IMR-90 (cell line): ENCODE results near the gene SLC5A1.

Experiments
- BHLHE40 ChIP-seq: fragments of 150-350 bp; IDR thresholded peaks from 2 replicates; pipeline ENCODE4 v1.6.1; 2016; ENCODE audit warnings: mild to moderate bottlenecking, low read depth, low read length
- CEBPB ChIP-seq: IDR thresholded peaks from 2 replicates; pipeline ENCODE4 v1.6.1; 2012; ENCODE audit warnings: low read depth, low read length, improper control_type of control experiment
- CHD1 ChIP-seq: IDR thresholded peaks from 2 replicates; pipeline ENCODE4 v1.6.1; 2012; ENCODE audit warnings: low read depth, low read length, improper control_type of control experiment
- MAFK ChIP-seq: IDR thresholded peaks from 2 replicates; pipeline ENCODE4 v1.6.1; 2012; ENCODE audit warnings: low read depth, low read length, improper control_type of control experiment
- MAZ ChIP-seq: IDR thresholded peaks from 2 replicates; pipeline ENCODE4 v1.6.1; 2012; ENCODE audit warnings: low read depth, mild to moderate bottlenecking, low read length, improper control_type of control experiment, moderate library complexity, borderline replicate concordance
- MXI1 ChIP-seq: IDR thresholded peaks from 2 replicates; pipeline ENCODE4 v1.6.1; 2012; ENCODE audit warnings: low read depth, mild to moderate bottlenecking, low read length, moderate library complexity, borderline replicate concordance
- POLR2A ChIP-seq: IDR thresholded peaks from 2 replicates; pipeline ENCODE4 v1.6.1; 2012; ENCODE audit warnings: mild to moderate bottlenecking, low read depth, low read length
- RAD21 ChIP-seq: IDR thresholded peaks from 2 replicates; pipeline ENCODE4 v1.6.1; 2012; ENCODE audit warnings: low read length, improper control_type of control experiment
- RCOR1 ChIP-seq: IDR thresholded peaks from 2 replicates; pipeline ENCODE4 v1.6.1; 2012; ENCODE audit warnings: mild to moderate bottlenecking, low read length, improper control_type of control experiment; ENCODE audit not compliant: insufficient replicate concordance
- RFX5 ChIP-seq: IDR thresholded peaks from 2 replicates; pipeline ENCODE4 v1.8.0; 2012; ENCODE audit warnings: low read depth, mild to moderate bottlenecking, low read length, moderate library complexity
- SMC3 ChIP-seq: fragments of 150-350 bp; IDR thresholded peaks from 2 replicates; pipeline ENCODE4 v1.6.1; 2016; ENCODE audit warnings: low read depth, mild to moderate bottlenecking, antibody characterized with exemption, low read length, moderate library complexity
- TF ChIP-seq, protein P1 (sequence below): conservative IDR thresholded peaks from 2 replicates; pipeline ENCODE4 v1.5.1; 2012; ENCODE audit warnings: mild to moderate bottlenecking, low read depth, low read length, improper control_type of control experiment
- TF ChIP-seq, protein P2 (sequence below): fragments of 150-350 bp; IDR thresholded peaks from 2 replicates; pipeline ENCODE4 v1.6.1; 2017; ENCODE audit warnings: mild to moderate bottlenecking, antibody characterized with exemption, low read length, low read depth
- TF ChIP-seq, protein P3 (sequence below): fragments of 150-350 bp; IDR thresholded peaks from 2 replicates; pipeline ENCODE4 v1.6.1; 2016; ENCODE audit warnings: low read depth, mild to moderate bottlenecking, low read length, moderate library complexity, borderline replicate concordance

DNA sequence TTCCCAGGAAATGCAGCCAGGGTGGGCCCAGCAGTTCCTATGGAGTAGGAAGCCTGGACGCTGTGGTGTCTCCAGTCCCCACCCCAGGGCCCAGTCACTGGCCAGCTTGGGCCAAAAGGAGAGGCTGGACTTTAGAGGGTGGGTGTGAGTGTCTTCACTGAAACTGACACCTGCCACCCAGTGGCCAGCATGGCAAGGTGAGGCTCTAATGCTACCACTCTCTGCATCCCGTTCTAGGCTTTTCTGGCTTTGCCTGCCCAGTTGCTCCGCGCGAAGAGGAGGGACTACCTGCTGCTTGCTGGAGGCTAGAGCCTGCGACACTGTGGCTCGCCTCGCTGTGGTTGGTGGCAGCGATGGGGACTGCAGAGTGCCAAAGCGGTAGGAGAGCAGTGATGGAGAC lies 80.6 kb downstream of the SLC5A1 start:
- TF ChIP-seq, protein P1, sequence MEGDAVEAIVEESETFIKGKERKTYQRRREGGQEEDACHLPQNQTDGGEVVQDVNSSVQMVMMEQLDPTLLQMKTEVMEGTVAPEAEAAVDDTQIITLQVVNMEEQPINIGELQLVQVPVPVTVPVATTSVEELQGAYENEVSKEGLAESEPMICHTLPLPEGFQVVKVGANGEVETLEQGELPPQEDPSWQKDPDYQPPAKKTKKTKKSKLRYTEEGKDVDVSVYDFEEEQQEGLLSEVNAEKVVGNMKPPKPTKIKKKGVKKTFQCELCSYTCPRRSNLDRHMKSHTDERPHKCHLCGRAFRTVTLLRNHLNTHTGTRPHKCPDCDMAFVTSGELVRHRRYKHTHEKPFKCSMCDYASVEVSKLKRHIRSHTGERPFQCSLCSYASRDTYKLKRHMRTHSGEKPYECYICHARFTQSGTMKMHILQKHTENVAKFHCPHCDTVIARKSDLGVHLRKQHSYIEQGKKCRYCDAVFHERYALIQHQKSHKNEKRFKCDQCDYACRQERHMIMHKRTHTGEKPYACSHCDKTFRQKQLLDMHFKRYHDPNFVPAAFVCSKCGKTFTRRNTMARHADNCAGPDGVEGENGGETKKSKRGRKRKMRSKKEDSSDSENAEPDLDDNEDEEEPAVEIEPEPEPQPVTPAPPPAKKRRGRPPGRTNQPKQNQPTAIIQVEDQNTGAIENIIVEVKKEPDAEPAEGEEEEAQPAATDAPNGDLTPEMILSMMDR, result no peak
- no peak for TF ChIP-seq MAZ
- TF ChIP-seq POLR2A, result no peak
- TF ChIP-seq, protein P2, sequence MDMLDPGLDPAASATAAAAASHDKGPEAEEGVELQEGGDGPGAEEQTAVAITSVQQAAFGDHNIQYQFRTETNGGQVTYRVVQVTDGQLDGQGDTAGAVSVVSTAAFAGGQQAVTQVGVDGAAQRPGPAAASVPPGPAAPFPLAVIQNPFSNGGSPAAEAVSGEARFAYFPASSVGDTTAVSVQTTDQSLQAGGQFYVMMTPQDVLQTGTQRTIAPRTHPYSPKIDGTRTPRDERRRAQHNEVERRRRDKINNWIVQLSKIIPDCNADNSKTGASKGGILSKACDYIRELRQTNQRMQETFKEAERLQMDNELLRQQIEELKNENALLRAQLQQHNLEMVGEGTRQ, result no peak
- TF ChIP-seq CEBPB, result no peak
- no peak for TF ChIP-seq MAFK
- TF ChIP-seq, protein P3, sequence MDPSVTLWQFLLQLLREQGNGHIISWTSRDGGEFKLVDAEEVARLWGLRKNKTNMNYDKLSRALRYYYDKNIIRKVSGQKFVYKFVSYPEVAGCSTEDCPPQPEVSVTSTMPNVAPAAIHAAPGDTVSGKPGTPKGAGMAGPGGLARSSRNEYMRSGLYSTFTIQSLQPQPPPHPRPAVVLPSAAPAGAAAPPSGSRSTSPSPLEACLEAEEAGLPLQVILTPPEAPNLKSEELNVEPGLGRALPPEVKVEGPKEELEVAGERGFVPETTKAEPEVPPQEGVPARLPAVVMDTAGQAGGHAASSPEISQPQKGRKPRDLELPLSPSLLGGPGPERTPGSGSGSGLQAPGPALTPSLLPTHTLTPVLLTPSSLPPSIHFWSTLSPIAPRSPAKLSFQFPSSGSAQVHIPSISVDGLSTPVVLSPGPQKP, result no peak
- TF ChIP-seq SMC3, result no peak
- TF ChIP-seq RFX5, result no peak
- TF ChIP-seq MXI1, result no peak
- TF ChIP-seq BHLHE40, result no peak
- TF ChIP-seq RCOR1, result no peak
- no peak for TF ChIP-seq RAD21
- TF ChIP-seq CHD1, result no peak
